Lower leg skin (tissue), 4 donors: Measurements from ENCODE around the gene DMD. TPM values are rescaled to one million over a fixed set of nuclear protein-coding genes. Genes with fewer than 3 reads are reported as not detected.

Source experiments
- DNase-seq, 2 donors: peaks; one replicate each; pipeline ENCODE4 v3.0.0-alpha.2; 2019; ENCODE audit warnings: low spot score in 2 of 2
- H3K4me3 ChIP-seq: fragments of 200-600 bp; sonication (generic); 2 replicates; pipeline ENCODE4 v1.5.1; 2017; ENCODE audit warnings: mild to moderate bottlenecking, low read depth; ENCODE audit not compliant: poor library complexity, severe bottlenecking
- CTCF ChIP-seq, 3 donors: fragments of 450-650 bp; IDR thresholded peaks; one replicate each; pipeline ENCODE4 v1.5.1; 2016; ENCODE audit warnings: antibody characterized with exemption in 3 of 3, mild to moderate bottlenecking in 3 of 3, moderate library complexity in 2 of 3
- POLR2A ChIP-seq, 2 donors: fragments of 450-650 bp; IDR thresholded peaks; one replicate each; pipeline ENCODE4 v1.6.1; 2016 to 2017; ENCODE audit warnings: antibody characterized with exemption in 2 of 2, mild to moderate bottlenecking in 1 of 2, moderate library complexity in 1 of 2
- WGBS, 2 donors: methylation state at CpG; one replicate each; pipeline ENCODE4 v1.1.5; 2018; 5-methylcytosine and 5-hydroxymethylcytosine counted together
- intact Hi-C: fragments of 100-400 bp; cut with DNase I; formaldehyde crosslinking; loops from one replicate; pipeline ENCODE4 v1.15.0; 2023; ENCODE audit warnings: low total_unique reads
- total RNA-seq, 4 donors: library from RNA; depleted of rRNA; stranded (reverse); fragments of >200 nt; gene quantifications; one replicate each; pipeline ENCODE4 v1.1.0, GENCODE V29; 2016

The DMD gene
- total RNA-seq, 4 donors from 2014 or later: 23.0 to 27.5 (median 26.7) TPM

GRCh38 chrX:31098079-31098478, 2113.3 kb downstream of the DMD start:
- DNase-seq: no peak
- H3K4me3 ChIP-seq: no peak overlapping the region
- intact Hi-C loops: no loop called here
- 61% methylated on average over 3 of the region's 3 CpGs for WGBS, 2 donors
- TF ChIP-seq CTCF (IDR thresholded peaks at IDR 0.05) (no peak), POLR2A (IDR thresholded peaks at IDR 0.05) (no peak)

- 64 to 86% methylated on average over 4 of the region's 4 CpGs for WGBS, 2 donors
- DNase-seq: no peak
- intact Hi-C loops: loop anchor here (5.0 kb wide), 1 partner anchor 1044 kb away; no protein-coding TSS in a partner anchor
- no peak for TF ChIP-seq POLR2A (IDR thresholded peaks at IDR 0.05)
- no peak for TF ChIP-seq CTCF (IDR thresholded peaks at IDR 0.05)
- no peak overlapping the region for H3K4me3 ChIP-seq
These were observed 2117.7 kb downstream of the DMD start for GRCh38 chrX:31093639-31093975.

GRCh38 chrX:31092970-31093638, 2118.2 kb downstream of the DMD start:
- DNase-seq: no peak
- intact Hi-C loops: loop anchor here (5.0 kb wide), 1 partner anchor 1044 kb away; no protein-coding TSS in a partner anchor
- H3K4me3 ChIP-seq: no peak overlapping the region
- WGBS, 2 donors: 25 to 39% methylated on average over 3 of the region's 3 CpGs
- TF ChIP-seq POLR2A (IDR thresholded peaks at IDR 0.05) (no peak), CTCF (IDR thresholded peaks at IDR 0.05) (no peak)

GRCh38 chrX:31092476-31092875, 2118.9 kb downstream of the DMD start:
- no peak overlapping the region for H3K4me3 ChIP-seq
- intact Hi-C loops: loop anchor here (5.0 kb wide), 1 partner anchor 1045 kb away; no protein-coding TSS in a partner anchor
- WGBS, 2 donors: 26 to 36% methylated on average over 3 of the region's 3 CpGs
- DNase-seq: no peak
- TF ChIP-seq POLR2A (IDR thresholded peaks at IDR 0.05) (no peak), CTCF (IDR thresholded peaks at IDR 0.05) (no peak)

- intact Hi-C loops: loop anchor here (5.0 kb wide), 1 partner anchor 1045 kb away; no protein-coding TSS in a partner anchor
- TF ChIP-seq POLR2A (IDR thresholded peaks at IDR 0.05): no peak
- no peak for TF ChIP-seq CTCF (IDR thresholded peaks at IDR 0.05)
- no peak overlapping the region for H3K4me3 ChIP-seq
- no peak for DNase-seq
- 59 to 71% methylated on average over 1 of the region's 1 CpG for whole genome bisulfite sequencing, 2 donors
These were observed 2119.5 kb downstream of the DMD start for GRCh38 chrX:31091819-31092218.

GRCh38 chrX:31074522-31074921, 2136.8 kb downstream of the DMD start:
- intact Hi-C loops: no loop called here
- H3K4me3 ChIP-seq: no peak overlapping the region
- TF ChIP-seq CTCF (IDR thresholded peaks at IDR 0.05): no peak
- TF ChIP-seq POLR2A (IDR thresholded peaks at IDR 0.05): no peak
- WGBS, 2 donors: 64 to 94% methylated on average over 2 of the region's 2 CpGs
- DNase-seq: no peak
